GM21825 (cell line): ENCODE measurements around the gene LILRB2.
"Not testable (repeated sequence)": the region's sequence is repeated elsewhere in the genome, so short reads cannot be mapped to it uniquely, and the experiment has no call there.

Experiments
- ATAC-seq: cut with Tn5 transposase; IDR thresholded peaks from one replicate; pipeline ENCODE4 v1.9.1; 2021; ENCODE audit warnings: mild to moderate bottlenecking, moderate library complexity; ENCODE audit not compliant: unreplicated experiment

LILRB2 gene

DNA sequence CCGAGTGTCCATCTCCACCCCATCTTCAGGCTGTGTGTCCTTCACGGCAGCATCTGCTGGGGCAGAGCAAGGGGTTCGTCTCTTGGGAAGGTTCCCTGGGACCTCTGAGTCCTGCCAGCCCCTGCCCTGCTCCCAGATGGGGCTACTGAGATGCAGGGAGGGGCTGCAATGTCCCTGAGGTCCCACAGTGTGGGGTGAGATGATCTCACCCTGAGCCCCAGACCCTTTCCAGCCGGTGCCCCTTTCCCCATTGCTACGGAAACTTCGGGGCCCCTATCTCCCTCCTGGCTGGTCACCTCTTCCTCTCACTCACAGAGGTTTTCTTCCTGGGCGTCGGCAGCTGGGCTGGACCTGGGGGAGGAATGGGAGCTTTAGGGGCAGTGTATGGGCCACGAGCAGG is 5.0 kb downstream of the LILRB2 start:
- ATAC-seq = no peak

DNA sequence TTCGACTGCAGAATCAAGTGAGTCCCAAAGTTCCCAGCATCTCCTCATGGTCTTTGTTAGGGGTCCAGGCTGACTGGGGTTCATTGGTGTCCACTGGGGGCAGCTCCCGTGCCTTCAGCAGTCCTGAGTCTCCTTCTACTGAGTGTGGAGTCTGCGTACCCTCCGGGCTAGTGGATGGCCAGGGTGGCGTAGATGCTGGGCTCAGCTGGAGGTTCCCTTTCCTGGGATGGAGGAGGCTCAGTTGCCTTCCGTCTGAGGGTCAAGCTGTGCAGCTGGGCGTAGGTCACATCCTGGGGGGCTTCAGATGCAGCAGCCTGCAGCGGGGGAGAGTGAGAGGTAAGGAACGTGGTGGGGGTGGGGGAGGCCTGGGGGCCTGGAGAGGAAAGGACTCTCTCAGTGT is 6.4 kb downstream of the LILRB2 start:
- not testable (repeated sequence) for ATAC-seq

DNA sequence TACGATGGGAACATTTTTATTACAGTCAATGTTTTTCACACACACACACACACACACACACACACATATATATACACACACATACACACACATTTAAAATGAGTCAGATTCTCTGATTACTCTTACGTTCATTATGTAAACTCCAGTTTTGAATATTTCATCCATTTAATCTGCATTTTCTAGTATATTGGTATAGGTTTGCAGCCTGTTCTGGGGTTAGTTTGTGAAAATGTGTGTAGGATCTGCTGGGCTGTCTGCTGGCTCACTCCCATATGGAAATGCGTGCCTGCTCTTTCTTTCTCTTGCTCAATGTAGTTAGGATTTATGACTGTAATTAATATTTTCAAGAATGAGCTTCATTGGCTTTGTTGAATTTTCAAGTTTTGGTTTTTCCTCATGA is 7.1 kb downstream of the LILRB2 start:
- ATAC-seq = no peak

DNA sequence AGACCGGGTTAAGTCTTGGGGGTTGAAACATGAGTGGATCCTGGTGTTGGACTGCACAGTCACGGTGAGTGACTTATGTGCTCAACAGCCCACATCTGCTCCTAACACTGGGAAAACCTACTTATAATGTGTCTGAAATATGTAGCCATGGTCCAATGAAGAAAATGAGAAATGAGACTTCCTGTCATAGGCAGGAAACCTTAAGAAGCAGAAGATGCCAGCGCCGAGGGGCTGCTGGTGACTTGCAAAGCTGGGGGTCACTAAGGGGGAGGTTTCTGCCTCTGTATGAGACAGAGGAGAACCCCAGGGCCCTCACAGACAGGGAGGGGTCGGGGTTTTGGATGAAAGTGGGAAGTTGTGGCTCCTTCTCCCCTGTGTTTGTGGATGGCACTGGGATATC is 8.7 kb downstream of the LILRB2 start:
- ATAC-seq = not testable (repeated sequence)

DNA sequence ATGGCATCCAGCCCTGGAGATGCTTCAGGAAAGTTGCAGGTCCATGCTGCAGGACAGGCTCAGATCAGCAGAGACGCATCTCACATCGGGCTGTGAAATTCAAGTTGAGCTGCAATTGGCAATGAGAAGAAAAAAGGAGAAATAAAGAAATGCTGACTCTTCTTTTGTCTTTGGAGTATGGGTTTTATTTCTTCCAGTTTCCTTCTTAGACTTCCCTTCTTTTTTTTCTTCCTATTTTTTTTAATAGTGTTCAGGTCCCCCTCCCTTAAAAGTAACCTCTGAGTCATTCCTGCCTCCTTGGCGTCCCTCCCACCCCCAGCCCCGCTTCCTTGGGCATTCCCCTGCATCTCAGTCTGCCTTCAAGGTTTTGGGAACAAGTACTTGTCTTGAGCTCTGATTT is 9.3 kb downstream of the LILRB2 start:
- not testable (repeated sequence) for ATAC-seq

DNA sequence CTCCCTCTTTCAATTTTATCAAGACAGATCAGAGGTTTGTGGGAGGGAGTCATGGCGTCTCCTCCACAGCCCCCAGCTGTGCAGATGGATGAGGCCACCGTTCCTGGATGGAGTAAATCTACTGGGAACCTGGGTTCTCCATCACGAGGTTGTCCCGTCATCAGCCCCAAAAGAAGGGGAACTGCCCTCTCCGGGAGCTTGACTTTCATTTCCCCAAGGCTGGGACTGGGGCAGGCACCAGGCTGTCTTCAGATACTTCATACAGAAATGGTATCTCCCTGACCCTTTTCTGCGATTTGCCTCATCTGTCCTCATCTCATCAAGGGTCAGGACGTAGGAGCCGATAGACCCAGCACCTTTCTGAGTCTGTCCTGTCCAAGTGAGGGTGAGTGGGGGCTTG is 9.8 kb downstream of the LILRB2 start:
- no peak for ATAC-seq

DNA sequence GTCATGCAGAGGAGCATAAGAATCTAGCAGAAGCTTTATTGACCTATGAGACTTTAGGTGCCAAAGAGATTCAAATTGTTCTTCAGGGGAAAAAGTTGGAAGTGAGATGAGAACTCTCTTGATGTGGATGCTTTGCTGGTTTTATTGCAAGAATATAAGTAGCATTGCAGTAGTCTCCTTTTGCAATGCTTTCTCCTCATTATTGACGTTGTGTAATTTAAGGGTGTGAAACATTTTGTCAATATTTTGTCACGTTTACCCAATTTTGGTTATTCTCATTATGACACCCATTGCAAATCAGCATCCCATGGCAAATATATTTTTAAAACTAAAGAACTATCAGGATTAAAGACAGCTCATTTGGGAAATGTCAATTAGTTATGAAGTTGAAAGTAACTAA is 12.0 kb downstream of the LILRB2 start:
- ATAC-seq = no peak

DNA sequence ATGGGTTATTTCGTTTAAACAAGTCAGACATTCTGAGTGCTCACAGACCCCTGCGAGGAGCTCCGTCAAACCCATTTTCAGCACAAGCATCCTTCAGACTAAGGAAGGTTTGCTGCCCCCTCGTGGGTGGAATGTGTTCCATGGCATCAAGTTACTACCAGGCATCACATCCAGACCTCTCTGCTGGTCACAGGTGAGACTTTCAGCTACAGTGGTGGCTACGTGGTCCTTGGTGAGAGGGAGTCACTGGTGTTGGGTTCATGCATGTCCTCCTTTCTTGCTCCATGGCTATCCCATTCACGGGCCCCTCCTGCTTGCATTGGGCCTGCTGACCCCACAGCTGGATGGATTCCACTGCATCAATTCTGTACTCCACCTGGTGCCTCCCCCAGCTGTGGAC is 14.8 kb downstream of the LILRB2 start:
- ATAC-seq = no peak

DNA sequence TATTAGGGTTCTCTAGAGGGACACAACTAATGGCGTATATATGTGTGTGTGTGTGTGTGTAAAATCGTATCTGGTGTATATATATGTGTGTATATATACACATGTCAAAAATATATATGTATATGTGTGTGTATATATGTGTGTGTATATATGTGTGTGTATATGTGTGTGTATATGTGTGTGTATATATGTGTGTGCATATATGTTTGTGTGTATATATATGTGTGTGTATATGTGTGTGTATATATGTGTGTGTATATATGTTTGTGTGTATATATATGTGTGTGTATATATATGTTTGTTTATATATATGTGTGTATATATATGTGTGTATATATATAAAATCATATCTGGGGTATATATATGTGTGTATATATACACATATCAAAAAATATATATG is 18.4 kb downstream of the LILRB2 start:
- no peak for ATAC-seq

DNA sequence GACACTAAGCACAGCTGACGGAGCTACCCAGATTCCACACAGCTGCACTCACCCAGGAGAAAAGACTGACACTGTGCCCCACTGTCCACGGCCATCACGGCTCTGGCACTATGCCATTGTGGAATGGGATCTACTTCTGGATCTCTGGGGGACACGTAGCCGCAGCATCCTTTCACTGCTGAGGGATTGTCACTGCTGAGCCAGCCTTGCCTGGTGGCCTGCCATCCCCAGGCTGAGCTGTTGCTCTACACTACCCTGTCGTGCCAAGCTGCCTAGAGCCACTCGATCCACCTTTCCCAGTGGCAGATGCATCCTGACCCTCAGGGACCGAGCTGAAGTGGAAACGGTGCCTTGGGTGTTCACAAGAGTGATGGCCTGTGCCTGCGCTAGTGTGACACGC is 18.8 kb downstream of the LILRB2 start:
- ATAC-seq = no peak

DNA sequence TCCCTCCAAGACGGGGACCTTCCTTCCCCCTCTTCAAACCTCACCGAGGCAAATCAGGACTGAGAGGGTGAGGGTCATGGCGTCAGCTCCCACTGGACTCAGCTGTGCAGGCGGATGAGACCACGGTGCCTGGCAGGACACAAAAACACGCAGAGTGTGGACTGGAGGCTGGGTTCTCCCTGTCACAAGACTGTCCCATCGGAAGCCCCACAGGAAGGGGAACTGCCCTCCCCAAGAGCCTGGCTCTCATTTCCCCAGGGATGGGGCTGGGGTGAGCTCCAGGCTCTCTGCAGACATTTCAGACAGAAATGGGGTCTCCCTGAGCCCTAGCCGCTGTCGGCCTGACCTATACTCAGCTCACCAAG is 23.8 kb downstream of the LILRB2 start, which contains the start of gene LILRB5:
LILRB5 (minus strand) TSS at position 158 of the 365 bp plus-strand sequence; CDS start at position 78, 80 bp downstream.
- no peak for ATAC-seq

DNA sequence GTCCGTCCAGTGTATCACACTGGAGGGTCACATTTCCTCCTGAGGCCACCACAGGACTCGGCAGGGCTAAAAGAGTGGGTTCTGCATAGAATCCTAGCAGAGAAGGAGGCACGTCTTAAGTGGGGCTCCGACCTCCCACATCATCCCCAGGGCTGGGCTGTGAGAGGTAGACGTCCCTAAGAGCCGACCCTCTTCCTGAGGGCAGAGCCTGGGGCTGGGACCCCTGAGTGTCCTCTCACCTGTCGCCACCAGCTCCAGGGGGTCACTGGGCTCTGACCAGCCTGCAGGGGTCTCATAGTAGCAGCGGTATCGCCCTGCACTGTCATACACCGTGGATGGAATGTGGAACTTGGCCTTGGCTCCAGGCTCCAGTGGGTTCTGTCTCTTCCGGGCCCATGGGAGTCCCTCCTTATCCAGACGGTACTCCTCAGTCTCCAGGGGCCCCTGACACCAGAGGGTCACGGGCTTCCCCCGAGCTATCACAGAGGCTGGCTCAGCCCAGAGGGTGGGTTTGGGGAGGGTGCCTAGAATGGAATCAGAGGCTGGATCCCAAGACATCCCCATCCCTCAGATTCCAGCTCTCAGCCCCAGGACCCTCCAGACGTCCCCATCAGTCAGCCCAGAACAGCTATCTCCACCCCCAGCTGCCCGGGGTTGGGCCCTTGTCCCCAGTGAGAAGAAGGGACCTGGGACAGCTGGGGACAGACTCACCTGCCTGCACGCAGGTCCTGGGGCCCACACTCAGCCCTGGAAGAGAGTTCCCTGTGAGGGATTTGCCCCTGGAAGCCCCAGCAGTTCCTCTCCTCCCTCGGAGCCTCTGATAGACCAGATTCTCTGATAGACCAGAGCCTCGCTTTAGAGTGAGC is 24.4 kb downstream of the LILRB2 start:
- no peak for ATAC-seq

DNA sequence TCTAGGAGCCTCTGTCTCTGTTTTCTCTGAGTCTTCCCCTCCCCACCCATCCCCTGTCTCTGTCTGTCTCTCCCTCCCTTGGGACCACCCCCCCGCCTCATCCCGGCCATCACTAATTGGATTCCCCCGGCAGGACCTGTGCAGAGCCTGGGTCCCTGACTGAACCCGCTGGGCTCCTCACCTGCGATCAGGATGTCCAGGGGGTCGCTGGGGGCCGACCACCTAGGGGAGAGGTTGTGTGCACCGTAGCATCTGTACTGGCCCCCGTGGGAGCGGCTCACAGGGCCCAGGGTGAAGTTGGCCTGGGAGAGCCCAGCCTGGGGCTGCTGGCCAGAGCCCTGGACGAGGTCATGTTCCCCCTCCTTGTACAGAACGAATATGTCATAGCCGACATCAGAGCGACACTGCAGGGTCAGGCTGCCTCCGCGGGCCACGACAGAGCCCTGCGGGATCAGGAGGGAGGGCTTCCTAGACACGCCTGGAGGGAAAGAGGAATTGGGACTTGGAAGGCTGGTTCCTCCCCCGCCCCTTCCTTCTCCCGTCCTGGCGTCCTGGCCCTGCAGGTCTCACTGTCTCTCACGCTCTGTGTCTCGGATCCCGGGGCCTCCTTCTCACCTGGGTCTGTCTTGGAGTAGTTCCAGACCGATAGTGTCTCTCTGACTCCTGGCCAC is 25.7 kb downstream of the LILRB2 start:
- no peak for ATAC-seq

DNA sequence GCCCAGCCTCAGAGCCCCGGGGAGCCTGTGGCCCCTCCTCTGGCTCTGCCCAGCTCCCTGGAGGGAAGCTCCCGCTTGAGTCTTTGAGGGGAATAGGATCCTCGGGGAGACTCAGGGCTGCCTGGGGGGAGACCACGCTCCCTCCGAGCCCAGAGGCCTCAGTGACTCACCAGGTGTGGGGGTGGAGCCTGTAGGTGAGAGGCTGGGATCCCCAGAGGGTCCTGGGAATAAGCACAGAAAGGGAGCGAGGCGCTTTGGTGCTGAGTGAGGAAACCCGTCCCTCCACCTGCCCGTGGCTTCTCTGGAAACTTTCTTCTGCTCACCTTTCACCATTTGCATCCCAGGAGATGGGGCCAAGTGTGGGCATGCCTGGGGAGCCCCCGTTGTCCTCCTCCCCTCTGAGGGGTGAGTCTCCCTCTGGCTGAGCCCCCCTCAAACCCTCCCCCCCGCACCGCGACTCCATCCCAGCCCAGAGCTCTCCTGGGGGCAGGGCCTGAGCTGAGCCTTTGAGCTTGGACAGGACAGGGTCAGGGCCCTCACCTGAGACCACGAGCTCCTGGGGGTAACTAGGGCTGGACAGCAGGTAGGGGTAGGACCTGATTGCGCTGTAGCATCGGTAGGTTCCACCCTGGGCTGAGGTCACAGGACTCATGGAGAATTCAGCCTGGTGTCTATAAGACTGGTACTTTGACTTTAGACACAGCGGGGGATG is 26.6 kb downstream of the LILRB2 start:
- no peak for ATAC-seq

DNA sequence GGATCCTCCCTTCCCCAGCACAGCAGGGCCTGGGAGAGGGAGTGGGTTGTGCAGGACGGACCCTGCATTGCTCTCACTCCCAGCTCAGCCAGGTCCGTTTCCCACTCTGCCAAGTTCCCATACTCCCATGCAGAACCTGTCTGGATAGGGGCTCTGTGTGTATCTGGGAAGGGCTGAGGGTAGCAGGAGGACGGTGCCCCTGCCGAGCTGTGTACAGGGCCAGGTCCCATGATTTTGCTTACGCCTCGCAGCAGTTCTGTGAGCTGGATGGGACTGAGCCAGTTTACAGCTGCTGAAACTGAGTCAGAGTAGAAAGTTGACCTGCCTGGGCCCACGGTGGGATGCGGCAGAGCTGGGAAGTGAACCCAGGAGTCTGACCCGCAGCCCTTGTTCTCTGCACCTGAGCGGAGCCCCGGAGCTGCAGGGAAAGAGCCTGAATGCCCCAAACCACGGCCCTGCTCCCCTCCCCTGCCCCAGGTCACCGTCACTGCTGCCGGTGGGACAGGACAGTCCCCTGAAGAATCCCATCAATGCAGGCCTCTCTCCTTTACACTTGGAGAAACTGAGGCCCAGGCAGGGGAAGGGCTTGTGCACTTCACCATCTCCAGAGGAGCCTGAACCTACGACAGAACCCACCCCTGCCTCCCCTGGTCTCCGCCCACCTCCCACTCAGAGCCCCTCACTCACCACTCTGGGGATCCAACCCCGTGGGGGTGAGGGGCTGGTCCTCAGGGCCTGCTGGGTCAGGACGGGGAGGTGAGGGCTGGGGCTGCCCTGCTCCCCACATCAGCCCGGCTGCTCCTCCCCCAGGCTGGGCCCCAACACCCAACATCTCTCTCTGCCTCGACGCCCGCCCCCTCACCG is 27.3 kb downstream of the LILRB2 start:
- no peak for ATAC-seq

DNA sequence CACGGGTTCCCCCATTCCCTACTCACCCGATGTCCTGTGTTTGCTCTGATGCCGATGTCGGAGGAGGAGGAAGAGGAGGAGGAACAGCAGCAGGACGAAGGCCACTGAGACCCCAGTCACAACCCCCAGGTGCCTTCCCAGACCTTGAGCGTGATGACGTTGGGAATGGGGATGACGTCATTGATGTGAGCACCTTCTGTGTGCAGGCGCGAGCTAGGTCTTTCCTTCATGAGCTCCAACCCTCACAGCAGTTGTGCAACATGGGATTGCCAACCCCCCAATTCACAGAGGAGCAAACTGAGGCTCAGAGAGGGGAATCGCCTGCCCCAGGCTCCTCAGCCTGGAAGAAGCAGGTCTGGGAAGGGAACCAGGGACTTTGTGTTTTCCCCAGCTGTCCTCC is 28.1 kb downstream of the LILRB2 start:
- no peak for ATAC-seq

DNA sequence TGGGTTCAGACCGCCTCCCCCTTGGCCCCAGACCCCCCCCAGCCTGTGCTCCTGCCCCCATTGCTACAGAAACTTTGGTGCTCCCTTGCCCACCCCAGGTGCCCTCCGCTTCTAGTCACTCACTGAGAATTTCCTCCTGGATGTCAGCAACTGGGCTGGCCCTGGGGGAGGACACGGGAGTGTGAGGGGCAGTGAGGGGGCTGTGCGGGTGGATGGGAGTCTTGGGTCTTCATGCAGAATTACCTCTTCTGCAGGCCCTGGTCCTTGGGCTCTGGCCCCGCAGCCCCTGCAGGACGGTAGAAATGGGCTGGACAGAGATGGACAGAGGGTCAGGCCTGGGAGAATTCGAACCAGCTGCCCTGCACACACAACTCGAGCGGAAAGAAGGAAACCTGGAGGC is 28.7 kb downstream of the LILRB2 start:
- no peak for ATAC-seq

DNA sequence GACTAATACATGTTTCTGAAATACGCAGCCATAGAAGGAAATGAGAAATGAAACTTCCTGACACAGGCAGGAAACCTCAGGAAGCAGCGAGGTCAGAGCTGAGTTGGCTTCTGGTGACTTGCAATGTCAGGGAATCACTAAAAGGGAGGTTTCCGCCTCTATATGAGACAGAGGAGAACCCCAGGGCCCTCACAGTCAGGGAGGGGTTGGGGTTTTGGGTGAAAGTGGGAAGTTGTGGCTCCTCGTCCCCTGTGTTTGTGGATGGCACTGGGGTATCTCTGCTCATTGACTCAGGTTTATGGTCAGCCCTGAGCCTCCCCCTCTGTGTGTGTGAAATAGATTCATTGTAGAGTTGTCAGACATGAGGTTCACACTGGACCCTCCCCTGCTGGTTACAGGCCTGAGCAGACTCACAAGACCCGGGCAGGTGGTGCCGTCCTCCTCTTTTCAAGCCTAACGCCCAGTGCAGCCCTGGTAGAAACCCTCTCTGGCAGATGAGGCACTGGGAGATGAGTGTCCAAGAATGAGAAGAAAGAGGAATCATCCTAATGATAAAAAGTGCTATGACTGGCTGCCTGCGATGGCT is 32.8 kb downstream of the LILRB2 start:
- no peak for ATAC-seq

DNA sequence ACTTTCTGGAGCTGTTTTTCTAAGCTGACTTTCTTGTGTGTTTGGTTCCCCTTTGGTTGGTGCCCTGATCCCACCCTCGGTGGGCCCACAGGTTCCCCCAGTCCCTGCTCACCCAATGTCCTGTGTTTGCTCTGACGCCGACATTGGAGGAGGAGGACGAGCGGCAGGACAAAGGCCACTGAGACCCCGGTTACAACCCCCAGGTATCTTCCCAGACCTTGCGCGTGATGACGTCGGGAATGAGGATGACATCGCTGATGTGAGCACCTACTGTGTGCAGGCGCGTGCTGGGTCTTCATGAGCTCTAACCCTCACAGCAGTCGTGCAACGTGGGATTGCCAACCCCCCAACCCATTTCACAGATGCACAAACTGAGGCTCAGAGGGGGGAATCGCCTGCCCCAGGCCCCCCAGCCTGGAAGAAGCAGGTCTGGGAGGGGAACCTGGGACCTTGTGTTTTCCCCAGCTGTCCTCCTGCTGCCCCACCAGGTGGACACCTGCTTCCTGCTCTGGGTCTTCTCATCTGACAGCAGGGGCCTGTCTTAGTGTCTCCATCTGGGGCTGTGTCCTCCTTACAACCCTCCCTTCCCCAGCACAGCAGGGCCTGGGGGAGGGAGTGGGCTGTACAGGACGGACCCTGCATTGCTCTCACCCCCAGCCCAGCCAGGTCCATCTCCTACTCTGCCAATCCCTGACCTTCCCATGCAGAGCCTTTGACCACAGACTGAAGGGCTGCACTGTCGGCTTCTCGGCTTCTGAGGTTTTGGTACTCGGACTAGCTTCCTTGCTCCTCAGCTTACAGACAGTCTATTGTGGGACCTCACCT is 33.6 kb downstream of the LILRB2 start:
- ATAC-seq = no peak

DNA sequence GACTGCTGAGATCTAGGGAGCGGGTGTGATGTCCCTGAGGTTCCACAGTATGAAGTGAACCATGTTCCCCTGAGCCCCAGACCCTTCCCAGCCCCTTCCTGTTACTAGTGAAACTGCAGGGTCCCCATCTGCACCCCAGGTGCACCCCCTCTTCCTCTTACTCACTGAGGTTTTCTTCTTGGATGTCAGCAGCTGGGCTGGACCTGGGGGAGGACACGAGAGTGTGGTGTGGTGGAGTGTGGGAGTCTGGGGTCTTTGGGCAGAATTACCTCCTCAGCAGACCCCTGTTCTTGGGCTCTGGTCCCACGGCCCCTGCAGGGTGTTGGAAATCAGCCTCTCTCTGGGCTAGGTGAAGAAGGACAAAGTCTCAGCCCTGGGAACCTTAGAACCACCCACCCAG is 35.0 kb downstream of the LILRB2 start:
- ATAC-seq = no peak
